HG02763 (cell line): Measurements from ENCODE around the gene LINGO3.
"Not testable (repeated sequence)": the region's sequence is repeated elsewhere in the genome, so short reads cannot be mapped to it uniquely, and the experiment has no call there.

ENCODE experiments used
- ATAC-seq: cut with Tn5 transposase; IDR thresholded peaks from one replicate; pipeline ENCODE4 v1.9.1; 2021; ENCODE audit warnings: mild to moderate bottlenecking, moderate library complexity; ENCODE audit not compliant: unreplicated experiment

LINGO3 gene

GRCh38 chr19:2308114-2308556, at the start of gene LINGO3:
Gene LINGO3 (minus strand): TSS chr19:2308154. CDS start chr19:2291776, 16,378 bp downstream.
- no peak for ATAC-seq

DNA sequence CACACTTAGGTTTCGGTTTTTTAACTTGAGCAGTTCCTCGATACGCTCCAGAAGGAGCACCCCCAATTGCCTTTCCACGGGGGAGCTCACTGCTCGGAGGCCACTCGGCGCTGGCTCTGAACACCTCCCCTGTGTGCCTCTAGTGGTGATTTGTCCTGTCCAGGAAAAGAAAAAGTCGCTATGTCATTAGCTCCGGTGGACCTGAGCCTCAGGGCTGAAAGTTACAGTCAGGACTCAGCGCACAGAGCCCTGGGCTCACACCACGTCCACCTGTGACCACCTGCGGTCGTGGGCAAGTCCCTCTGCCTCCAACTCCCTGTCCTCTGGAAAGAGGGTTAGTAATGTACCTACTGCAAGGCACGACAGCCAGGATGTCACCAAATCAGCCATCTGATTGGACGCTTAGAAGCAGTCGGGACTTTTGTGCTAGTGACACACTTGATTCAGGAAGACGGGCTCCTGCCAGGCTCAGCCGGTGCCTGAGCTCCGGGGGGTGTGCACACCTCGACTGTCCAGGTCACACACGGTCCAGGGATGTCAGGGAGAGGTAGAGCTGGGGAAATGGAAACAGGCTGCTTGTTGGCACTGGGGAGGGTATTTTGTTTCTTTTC, 48.2 kb upstream of the LINGO3 start:
- ATAC-seq = no peak

DNA sequence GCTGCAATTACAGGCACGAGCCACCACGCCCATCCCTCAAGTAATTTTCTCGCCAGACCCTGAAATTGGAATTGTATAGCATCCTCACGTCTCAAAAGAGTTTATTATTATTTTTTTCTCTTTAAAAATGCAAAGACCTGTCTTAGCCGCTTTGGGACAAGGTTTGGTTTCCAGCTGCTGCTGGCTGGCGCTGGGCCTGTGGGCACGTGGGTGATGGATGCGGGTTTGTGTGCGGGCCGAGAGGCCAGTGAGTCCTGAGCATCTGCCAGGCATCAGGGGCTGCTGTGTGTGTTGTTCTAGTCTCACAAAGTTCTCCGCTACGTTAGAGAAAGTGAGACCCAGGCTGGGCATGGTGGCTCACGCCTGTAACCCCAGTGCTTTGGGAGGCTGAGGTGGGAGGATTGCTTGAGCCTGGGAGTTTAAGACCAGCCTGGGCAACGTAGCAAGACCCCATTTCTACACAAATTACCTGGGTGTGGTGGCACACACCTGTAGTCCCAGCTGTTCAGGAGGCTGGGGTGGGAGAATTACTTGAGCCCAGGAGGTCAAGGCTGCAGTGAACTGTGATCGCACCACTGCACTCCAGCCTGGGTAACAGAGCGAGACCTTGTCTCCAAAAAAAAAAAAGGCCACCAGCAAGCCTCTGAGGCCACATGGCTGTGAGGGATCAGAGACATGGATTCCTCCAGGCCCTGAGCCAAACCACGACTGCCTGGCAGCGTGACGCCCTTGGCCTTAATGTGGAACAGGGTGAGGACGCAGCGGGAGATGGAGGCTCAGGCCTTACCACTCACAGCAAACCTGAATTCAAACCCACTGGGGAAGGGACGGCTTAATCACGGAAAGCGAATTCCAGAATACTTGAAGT, 47.4 kb upstream of the LINGO3 start:
- ATAC-seq = no peak

- ATAC-seq = no peak
Observed at GRCh38 chr19:2354670-2355069, 46.7 kb upstream of the LINGO3 start.

GRCh38 chr19:2353887-2354592, 46.1 kb upstream of the LINGO3 start:
- no peak for ATAC-seq

GRCh38 chr19:2353159-2353886, 45.4 kb upstream of the LINGO3 start:
- ATAC-seq = no peak

DNA sequence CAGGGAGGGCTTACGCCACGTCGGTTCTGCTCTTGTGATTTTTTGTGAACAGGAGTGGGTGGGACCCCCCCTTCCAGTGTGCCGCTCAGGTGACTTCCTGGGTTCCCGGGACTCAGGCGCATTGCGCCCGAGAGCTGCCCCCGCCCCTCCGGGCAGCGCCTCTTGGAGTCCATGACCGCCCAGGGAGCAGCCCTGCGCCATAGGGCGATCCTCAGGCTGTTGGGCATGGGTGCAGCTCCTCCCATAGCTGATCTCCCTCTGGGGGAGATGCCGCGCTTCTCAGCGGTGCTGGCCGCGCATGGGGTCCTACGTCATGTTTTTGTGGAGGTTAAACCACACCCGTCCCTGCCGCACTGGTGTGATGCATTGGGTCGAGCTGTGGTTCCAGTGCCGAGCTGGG, 44.2 kb upstream of the LINGO3 start:
- ATAC-seq = no peak

DNA sequence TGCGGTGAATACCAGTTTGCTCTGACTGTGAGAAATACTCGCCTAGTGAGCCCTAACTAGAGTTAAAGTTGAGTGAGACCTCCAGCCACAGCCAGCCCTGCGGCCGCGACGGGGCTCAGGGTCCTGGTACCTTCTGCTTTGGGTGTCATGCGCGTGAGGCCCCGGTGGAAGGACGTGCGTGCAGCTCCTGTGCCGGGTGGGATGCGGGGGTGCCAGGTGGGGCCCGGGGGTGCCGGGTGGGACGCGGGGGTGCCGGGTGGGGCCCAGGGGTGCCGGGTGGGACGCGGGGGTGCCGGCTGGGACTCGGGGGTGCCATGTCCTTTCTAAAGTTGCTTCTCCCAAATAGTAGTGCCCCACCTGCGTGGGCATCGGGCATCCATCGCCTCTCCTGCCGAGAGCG, 43.6 kb upstream of the LINGO3 start:
- ATAC-seq = no peak

- no peak for ATAC-seq
Observed at GRCh38 chr19:2350656-2351055, 42.7 kb upstream of the LINGO3 start.

- ATAC-seq = not testable (repeated sequence)
Observed at GRCh38 chr19:2349818-2350217, 41.9 kb upstream of the LINGO3 start.

GRCh38 chr19:2345794-2346663, 38.1 kb upstream of the LINGO3 start:
- no peak for ATAC-seq

GRCh38 chr19:2345076-2345475, 37.1 kb upstream of the LINGO3 start:
- ATAC-seq = no peak

DNA sequence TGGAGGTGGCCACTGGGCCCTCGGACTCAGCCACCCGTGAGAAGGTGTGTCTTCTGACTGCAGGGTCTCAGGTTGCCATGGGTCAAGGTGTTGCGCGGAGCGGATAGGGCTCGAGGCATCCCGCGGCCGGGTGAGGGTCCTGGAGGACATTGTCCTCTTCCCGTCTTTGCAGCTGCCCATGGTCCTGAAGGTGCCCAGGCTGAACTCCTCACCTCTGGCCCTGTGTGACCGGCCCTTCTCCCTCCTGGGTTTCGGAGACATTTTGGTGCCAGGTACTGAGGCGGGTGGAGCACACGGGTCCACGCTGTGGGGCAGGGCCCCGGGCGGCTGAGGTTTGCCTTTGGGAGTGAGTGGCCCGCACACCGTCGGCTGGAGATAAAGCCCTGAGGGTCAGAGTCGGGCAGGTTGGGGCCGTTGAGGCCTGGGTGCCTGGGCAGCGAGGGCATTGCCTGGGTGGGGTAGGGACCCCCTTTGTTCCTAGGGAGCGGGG, 36.5 kb upstream of the LINGO3 start:
- no peak for ATAC-seq

DNA sequence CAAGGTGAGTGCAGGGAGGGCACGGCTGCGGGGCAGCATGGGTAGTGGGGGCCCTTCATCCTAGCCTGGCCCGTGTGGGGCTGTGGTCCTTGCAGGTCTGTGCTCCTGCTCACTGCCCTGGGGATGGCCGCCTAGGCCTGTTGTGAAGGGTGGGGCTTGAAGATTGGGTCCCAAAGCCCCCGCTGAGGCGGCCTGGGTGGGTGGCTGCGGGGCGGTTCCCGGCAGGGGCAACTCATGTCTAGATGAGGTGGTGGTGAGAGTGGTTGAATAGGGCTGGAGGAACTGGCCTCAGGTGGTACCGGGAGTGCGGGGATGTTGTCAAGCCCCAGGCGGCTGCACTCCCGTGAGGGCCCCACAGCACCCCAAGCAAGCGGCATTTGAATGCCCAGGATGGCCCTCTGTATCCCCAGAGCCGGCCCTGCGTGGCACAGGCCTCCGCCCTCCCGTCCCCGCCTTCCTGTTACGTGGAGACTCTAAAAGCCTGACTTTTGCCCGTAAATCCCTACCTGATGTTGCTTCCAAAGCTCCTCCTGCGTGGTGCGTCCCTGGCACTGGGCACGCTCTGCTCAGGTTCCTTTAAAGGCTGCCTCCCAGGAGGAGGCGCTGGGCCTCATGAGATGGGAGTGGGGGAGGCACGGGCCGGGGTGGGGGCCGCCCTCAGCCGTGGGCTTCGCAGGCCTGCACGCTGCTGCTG, 35.5 kb upstream of the LINGO3 start:
- ATAC-seq = no peak

DNA sequence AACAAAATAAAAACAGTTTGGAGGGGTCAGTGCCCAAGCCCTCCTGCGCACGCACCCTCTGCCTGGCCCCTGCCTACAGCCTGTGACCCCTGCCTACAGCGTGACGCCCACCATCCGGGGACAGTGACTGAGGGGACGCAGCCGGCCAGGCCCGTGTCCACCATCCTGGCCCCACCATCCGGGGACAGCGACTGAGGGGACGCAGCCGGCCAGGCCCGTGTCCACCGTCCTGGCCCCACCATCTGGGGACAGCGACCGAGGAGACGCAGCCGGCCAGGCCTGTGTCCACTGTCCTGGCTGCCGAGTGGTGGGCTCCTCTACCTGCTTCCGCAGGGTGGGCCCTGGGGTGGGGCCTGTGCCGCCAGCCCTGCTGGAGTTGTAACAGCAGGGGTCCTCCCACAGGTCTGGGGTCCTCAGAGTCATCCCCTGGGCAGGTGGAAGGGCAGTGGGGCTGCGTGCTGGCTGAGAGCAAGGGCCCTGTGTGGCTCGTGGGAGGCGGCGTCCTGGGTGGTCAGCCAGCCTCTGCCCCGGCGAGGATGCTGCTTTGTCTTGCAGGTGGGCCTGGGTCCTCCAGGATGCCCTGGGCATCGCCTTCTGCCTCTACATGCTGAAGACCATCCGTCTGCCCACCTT, 34.8 kb upstream of the LINGO3 start:
- no peak for ATAC-seq

GRCh38 chr19:2341982-2342381, 34.0 kb upstream of the LINGO3 start:
- ATAC-seq = no peak

DNA sequence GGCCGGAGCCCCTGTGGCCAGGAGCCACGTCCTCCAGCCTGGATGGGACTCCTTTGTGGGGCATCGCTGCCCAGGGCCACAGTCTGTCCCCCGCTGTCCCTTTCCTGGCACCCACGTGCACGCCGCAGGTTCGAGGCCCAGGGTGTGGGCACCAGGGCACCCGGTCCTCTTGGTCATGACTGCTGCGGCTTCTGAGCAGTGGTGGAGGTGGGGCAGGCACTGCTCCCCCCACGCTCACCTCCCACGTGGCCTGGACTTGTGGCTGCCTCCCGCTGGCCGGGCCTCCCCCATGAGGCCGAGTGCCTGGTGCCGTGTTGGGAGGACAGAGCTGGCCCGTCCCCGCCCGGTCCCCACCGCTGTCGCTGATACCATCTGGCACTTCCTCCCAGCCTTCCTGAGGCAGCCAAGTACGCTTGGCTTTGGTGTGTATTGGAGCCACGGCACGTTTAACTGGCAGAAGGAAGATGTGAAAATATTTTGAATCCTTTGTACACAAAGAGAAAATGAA, 33.3 kb upstream of the LINGO3 start:
- ATAC-seq = no peak

DNA sequence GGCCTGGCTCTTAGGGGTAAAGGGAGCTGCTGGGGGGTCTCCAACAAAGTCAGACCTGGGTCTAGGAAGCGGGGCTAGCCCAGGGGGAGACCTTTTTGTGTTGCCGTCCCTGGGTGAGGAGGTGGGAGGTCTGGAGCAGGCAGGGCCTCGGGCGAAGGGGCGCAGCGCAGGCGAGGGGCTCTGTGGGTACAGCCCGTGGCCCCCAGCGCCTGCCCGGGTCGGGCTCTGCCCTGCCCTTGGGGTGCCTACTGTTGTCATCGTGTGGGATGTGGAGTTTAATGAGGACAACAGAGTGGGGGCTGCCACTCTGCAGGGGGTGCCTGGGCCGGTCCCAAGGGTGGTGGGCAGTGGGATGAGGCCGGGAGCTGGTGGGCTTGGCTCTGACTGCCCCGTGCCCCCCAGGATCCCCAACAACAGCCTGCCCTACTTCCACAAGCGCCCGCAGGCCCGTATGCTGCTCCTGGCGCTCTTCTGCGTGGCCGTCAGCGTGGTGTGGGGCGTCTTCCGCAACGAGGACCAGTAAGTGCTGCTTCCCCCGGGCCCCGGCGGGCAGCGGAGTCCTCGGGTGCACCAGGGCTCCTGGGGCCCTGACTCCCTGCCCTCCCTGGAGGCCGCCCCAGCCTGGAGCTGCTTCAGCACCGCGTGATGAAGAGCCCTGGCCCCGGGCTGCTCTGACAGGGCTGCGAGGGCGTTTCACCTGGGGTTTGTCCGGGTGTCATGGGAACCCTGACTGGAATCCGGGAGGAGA, 32.7 kb upstream of the LINGO3 start:
- ATAC-seq = no peak
